HG03103 (cell line): Measurements from ENCODE around the gene ZFYVE1.
A peak's percentile ranks its signal among the peaks of the same experiment; 100 is the strongest.

Source experiments
- ATAC-seq: cut with Tn5 transposase; IDR thresholded peaks from one replicate; pipeline ENCODE4 v1.9.1; 2021; ENCODE audit warnings: low read depth; ENCODE audit not compliant: unreplicated experiment

ZFYVE1 gene

DNA sequence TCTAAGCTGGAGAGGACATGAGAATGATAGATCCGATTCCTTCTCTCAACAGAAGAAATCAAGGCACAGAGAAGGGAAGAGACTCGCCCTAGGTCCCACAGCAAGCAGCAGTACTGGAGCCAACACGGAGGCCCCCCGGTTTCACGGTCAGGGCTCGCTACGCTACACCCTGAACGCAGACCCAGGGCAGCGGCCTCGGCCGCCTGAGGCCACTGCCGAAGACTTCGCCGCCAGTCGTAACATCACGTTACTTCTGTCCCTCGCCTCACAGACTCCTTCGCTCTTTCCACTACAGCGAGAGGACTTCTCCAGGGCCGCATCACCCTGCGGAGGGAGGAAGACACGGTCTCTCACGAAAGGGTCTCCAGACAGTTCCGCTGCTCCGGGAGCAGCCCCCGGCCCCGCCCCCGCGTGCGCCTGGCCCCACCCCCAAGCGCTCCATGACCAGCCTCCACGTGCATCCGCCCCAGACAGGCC lies 101.1 kb downstream of the ZFYVE1 start:
- ATAC-seq = peak; percentile 6

DNA sequence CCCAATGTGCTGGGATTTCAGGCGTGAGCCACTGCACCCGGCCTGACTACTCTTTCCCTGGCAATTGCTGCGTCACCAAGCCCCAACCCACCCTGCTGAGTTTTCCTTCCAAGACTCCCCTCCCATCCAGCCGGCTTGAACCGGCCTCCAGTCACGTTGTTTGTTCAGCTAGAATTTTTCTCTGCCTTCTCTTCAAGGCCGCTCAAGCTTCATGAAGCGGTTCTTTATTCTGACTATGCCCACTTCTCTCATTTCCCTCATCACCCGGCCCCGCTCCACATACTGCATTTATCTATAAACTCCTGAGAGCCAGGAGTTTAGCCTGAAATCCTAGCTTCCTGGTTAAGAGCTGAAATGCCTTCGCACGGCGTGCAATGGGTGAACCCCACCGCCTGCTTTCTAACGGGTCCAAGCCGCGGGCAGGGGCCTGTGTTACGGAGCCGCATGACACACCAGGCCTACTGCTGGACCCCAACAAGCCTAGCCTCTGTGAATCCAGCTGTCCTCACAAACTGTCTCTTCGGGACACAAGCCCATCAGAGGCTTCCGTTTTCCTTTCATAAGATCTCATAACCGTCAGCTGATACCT lies 101.6 kb downstream of the ZFYVE1 start:
- ATAC-seq = no peak

DNA sequence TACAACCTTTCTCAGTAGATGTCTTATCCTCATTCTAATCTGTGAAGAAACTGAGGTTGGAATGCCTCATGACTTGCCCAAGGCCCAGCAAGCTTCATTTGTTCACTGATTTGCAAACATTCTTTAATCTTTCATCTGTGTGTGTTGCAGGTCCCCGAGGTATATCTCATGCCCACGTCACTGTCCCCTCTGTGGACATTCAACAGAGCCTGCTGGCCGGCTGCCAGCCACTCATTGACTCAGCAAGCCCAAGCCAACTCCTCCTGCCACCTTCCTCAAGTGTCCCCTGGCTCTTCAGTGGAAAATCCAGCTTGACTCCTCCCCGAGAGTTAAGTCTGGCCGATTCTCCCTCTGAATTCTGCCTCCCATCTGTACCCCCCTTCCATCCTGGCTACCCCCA lies 102.6 kb downstream of the ZFYVE1 start:
- ATAC-seq = no peak

DNA sequence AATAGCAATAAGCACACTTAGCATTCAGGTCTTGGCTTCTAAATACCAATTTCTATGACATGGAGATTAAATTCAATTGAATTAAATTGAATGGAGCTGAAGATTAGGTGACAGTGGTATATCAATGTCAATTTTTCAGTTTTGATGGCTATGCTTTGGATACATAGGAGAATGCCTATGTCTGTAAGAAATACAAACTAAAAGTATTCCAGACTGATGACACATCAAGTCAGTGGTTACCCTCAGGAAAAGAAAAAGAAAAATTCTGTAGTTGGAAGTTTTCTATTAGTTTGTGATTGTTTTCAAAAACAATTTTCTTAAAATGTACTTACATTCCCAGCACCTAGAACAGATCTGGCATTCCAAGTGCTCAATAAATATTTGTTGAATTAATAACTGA lies 105.5 kb downstream of the ZFYVE1 start:
- ATAC-seq = no peak

DNA sequence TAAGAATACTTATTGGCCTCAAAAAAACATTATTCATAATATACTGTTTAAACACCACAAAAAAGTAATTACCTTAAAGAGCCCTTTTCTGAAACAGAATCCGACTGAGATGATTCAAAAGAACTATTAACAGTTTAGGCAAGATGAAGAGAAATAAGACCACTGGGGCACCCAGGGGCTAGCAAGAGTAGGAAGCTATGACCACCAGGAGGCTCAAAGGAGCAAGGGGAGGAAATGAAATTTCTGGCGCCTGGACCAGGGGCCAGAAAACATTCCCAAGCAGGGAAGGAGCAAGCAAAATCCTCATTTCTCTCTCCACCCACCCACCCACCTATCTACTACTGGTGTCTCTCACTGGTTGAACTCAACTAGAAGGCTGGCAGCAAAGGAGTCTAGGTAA lies 106.9 kb downstream of the ZFYVE1 start:
- ATAC-seq = no peak
